HL-60 (cell line): Measurements from ENCODE around the gene EDN3.
"Not testable (repeated sequence)": the region's sequence is repeated elsewhere in the genome, so short reads cannot be mapped to it uniquely, and the experiment has no call there.

Experiments used
- DNase-seq, 2 experiments: peaks; one replicate each; pipeline ENCODE4 v3.0.0-alpha.2; 2010 to 2020; ENCODE audit warnings: low read depth in 1 of 2, low spot score in 1 of 2
- H3K27ac ChIP-seq: fragments of 250-450 bp; sonication (Bioruptor Pico); replicated peaks from 2 replicates; pipeline ENCODE4 v1.5.1; 2020; ENCODE audit warnings: mild to moderate bottlenecking, moderate library complexity
- H3K27me3 ChIP-seq: fragments of 250-450 bp; sonication (Bioruptor Pico); 2 replicates; pipeline ENCODE4 v1.5.1; 2021; ENCODE audit warnings: mild to moderate bottlenecking, moderate library complexity; ENCODE audit not compliant: insufficient read depth, poor library complexity, severe bottlenecking
- H3K4me3 ChIP-seq: replicated peaks from 2 replicates; pipeline ENCODE4 v1.5.1; 2011; ENCODE audit warnings: mild to moderate bottlenecking, control low read depth, low read length; ENCODE audit not compliant: insufficient read depth
- CTCF ChIP-seq: IDR thresholded peaks from one replicate; pipeline ENCODE4 v1.5.1; 2011; ENCODE audit warnings: low read length, control low read depth, inconsistent platforms; ENCODE audit not compliant: insufficient read depth
- GABPA ChIP-seq: IDR thresholded peaks from 2 replicates; pipeline ENCODE4 v1.6.1; 2012; ENCODE audit warnings: low read depth
- POLR2AphosphoS5 ChIP-seq: IDR thresholded peaks from 2 replicates; pipeline ENCODE4 v1.6.1; 2012; ENCODE audit warnings: low read depth
- REST ChIP-seq: IDR thresholded peaks from 2 replicates; pipeline ENCODE4 v1.6.1; 2012; ENCODE audit warnings: low read depth; ENCODE audit not compliant: insufficient replicate concordance
- SPI1 ChIP-seq: IDR thresholded peaks from 2 replicates; pipeline ENCODE4 v1.6.1; 2012; ENCODE audit warnings: low read depth, mild to moderate bottlenecking, borderline replicate concordance

EDN3 gene

GRCh38 chr20:59341285-59342022 is 41.0 kb downstream of the EDN3 start:
- not testable (repeated sequence) for H3K4me3 ChIP-seq, H3K27me3 ChIP-seq
- TF ChIP-seq SPI1: peak; percentile 36; the same call in 1 of the 2 replicates
- peak overlapping the region; percentile 47 for H3K27ac ChIP-seq
- DNase-seq: peak; percentile 32 to 76

GRCh38 chr20:59342023-59342957 is 41.9 kb downstream of the EDN3 start:
- Histone ChIP-seq H3K4me3 (no peak overlapping the region), H3K27me3 (no peaks in the 10 kb centered on the region), H3K27ac (peak overlapping the region; percentile 47)
- DNase-seq: no peak
- TF ChIP-seq SPI1 (no peak), POLR2AphosphoS5 (no peak), REST (no peak), CTCF (no peak), GABPA (no peak)

- Histone ChIP-seq H3K27me3 (no peaks in the 10 kb centered on the region), H3K4me3 (no peak overlapping the region), H3K27ac (no peak overlapping the region)
- DNase-seq: no peak
- TF ChIP-seq POLR2AphosphoS5 (no peak), SPI1 (no peak), REST (no peak), GABPA (no peak), CTCF (no peak)
Observed at GRCh38 chr20:59346061-59346460, 45.6 kb downstream of the EDN3 start.

GRCh38 chr20:59349277-59349676 is 48.9 kb downstream of the EDN3 start:
- DNase-seq: no peak
- H3K27ac ChIP-seq: no peak overlapping the region
- no peak overlapping the region for H3K4me3 ChIP-seq
- H3K27me3 ChIP-seq: no peaks in the 10 kb centered on the region
- TF ChIP-seq REST (no peak), SPI1 (no peak), POLR2AphosphoS5 (no peak), GABPA (no peak), CTCF (no peak)
